Hematopoietic multipotent progenitor cell (in vitro differentiated cells): ENCODE results near the gene NECAP2. TPM values are rescaled to one million over a fixed set of nuclear protein-coding genes. Genes with fewer than 3 reads are reported as not detected.
"Not testable (repeated sequence)": the region's sequence is repeated elsewhere in the genome, so short reads cannot be mapped to it uniquely, and the experiment has no call there.

Experiments
- DNase-seq, 3 donors: peaks; one replicate each; pipeline ENCODE4 v3.0.0-alpha.2; 2011 to 2015; ENCODE audit warnings: low read depth in 2 of 3, low spot score in 2 of 3
- total RNA-seq: library from RNA; depleted of rRNA; stranded (reverse); fragments of >200 nt; gene quantifications from one replicate; pipeline ENCODE4 v1.2.3, GENCODE V29; 2012

The NECAP2 gene
- total RNA-seq, 1 donor, result 69.5 TPM

DNA sequence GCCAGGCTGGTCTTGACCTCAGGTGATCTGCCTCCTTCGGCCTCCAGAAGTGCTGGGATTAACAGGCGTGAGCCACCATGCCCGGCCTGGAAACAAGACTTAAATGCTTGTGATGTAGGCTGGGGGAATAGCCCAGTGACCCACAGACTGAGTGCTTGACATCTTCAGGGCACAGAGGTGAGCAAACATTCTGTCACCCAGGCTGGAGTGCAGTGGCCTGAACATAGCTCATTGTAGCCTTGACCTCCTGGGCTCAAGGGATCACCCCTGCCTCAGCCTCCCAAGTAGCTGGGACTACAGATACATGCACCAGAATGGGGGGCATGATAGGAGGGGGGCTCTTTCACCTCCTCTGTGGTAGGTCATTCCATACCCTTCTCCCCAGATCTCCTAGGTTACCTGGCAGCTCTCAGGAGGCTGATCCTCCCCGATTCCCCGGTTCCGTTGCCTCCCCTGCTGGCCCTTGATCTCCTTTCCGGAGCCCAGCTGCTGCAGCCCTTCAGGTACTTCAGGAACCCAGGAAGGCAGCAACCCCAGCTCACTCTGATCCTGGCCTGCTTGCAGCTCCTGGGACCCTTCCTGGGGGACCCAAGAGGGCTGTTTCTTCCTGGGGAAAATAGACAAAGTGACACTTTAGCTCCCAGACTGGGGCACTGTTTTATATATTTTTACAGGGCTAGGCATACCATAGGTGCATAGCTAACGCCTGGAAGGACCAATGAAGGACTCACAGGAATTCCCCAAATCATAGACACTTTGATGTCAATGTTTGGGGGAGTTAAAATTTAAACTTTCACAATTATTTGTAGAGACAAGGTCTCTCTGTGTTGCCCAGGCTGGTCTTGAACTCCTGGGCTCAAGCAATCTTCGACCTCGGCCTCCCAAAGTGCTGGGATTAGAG, 15.1 kb upstream of the NECAP2 start:
- DNase-seq, result no peak

DNA sequence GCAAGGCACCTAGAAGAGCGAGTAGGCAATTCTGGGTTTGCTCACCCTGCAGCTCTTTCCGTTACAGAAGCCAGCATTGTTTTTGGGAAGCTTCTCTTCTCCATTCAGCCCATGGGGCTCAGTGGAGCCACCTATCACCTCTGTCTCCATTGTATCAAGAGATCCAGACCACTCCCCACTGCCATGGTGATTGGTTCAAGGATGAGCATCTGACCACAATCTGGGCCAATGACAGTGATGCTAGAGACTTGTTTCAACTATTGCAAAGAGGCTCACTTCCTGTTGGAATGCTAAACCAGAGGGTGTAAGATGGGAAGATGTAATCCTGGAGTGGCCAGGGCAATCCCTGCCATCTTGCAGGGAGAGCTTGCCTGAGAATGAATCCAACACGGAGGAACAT, 9.9 kb upstream of the NECAP2 start:
- DNase-seq, result no peak

DNA sequence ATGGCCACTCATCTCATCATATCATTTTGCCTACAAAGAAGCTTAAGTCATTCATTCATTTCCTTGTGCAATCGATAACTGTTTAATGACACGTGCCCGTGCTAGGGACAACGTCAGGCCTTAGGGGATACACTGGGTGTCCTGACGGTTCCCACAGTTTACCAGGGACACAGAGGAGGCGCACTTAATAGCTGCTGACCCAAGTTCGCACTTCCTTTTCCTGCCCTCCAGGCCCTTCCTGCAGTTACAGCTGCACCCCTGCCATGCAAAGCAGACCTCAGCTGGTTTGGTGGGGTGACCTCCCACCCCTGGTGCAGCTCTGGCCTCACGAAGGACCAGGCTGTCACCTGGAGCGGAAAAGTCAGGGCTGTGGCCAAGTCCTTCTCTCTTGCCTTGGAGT, 7.5 kb upstream of the NECAP2 start:
- DNase-seq, result no peak

DNA sequence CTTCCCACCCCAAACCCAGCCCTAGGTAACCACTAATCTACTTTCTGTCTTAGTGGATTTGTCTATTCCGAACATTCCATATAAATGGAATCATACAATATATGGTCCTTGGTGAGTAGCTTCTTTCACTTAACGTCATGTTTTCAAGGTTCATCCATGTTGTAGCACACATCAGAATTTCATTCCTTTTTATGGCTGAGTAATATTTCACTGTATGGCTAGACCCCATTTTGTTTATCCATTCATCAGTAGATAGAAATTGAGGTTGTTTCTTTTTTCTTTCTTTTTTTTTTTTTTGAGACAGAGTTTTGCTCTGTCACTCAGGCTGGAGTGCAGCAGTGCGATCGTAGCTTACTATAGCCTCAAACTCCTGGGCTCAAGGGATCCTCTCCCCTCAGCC, 6.5 kb upstream of the NECAP2 start:
- DNase-seq, result no peak

DNA sequence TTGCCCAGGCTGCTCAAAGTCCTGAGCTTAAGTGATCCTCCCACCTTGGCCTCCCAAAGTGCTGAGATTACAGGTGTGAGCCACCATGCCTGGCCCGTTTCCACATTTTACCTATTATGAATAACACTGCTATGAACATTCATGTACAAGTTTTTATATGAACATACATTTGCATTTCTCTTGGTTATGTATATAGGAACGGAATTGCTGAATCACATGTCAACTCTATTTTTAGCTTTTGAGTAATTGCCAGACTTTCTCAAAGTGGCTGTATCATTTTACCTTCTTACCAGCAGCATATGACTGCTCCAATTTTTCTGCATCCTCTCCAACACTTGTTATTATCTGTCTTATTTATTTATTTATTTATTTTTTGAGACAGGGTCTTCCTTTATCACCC, 6.0 kb upstream of the NECAP2 start:
- DNase-seq, result no peak

DNA sequence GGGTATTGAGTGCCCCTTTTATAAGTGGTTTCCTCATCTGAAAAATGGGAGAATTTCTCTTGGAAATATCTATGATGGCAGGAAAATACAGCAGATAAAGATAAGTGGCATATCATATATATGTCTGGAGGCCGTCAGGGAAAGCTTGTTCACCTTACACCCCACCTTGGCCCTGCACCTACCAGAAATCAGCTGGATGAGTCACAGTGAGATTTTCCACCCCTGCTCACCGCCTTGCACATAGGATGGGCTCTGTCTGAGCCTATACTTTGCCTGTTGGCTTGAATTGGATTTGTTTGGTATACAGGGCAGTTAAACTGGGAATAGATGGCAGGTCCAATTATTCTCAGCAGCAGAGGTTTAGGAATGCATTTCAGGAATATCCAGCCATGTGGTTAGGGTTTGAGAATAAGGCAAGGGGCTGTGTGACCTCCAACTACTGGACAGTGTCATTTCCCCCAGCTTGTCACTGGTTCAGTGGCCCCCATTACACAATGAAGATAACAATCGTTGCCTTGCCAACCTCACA, 3.5 kb upstream of the NECAP2 start, which contains the start of gene SPATA21:
TSS of gene SPATA21 (minus strand) at position 479 of the 529 bp plus-strand sequence. CDS start 6,053 bp downstream, outside the sequence.
- no peak for DNase-seq

DNA sequence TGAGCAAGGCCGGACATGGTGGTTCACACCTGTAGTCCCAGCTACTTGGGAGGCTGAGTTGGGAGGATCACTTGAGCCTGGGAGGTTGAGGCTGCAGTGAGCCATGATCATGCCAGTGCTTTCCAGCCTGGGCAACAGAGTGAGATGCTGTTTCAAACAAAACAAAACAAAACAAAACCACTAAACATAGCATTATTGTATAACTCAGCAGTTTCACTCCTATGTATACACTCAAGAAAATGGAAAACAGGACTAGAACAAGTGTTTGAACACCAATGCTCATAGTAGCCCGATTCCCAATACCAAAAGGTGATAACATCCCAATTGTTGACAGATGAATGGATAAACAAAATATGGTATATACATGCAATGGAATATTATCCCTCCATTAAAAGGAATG, 2.0 kb upstream of the NECAP2 start:
- no peak for DNase-seq

DNA sequence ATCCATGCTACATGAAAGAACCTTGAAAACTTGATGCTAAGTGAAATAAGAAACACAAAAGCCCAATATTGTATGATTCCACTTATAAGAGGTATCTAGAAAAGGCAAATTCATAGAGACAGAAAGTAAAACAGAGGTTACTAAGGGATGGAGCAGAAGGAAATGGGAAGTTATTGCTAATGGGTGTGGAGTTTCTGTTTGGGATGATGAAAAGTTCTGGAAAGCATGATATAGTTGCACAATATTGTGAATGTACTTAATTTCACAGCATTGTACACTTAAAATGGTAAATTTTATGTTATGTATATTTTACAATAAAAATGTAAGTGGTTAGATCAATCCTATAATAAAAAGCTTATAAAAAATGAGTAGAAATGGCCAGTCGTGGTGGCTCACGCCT, 1.6 kb upstream of the NECAP2 start:
- DNase-seq, result no peak

DNA sequence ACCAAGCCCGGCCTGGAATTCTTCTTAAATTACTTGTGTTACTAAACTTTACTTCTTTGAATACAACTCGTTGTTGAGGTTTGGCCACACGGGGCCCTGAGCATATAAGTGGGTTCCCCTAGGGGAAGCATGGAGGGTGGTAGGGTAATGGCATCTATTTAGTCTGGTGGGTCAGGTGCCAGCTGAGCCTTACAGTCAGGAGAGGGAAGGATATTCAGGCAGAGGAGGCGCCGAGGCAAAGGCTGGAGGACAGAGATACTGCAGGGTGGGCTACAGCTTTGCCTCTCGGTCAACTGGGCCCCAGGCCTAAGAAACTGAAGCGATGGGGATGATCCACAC, 424 bp upstream of the NECAP2 start:
- no peak for DNase-seq

DNA sequence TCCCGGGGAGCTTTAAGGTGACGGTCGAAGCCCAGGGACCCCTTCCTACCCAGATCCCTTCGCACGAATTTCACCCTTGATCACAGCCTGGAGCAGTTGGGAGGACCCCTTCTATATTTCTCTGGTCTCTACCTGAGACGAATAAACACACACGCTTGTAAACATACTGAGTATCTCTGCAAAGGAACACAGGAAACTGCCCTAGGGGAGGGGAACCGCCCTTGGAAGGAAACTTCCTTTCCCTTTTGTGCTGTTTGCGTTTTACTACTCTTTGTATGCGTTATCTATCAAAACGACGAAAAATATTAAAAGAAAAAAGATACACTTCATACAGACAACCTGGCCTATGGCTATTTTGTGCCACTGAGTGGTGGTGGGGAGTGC, 750 bp downstream of the NECAP2 start:
- peak in 1 of 3 donors; percentile 44 for DNase-seq

DNA sequence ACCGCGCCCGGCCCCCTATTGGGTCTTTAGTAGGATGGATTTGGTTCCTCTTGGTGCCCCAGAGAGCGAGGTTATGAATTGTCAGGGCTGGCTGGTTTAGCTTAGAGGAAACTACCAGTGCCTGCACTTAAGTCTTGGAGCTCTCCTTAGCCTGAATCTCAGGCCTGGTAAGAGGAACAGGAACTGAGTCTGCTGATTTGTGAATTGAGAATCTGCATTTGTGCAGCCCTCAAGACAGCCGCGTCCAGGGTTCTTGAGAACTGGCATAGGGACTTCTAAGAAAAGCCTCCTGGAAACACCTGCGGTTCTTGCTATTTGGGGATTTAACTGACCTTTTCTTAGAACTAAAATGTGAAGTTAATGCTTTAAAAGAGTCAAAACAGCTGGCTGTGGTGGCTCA, 1.7 kb downstream of the NECAP2 start:
- no peak for DNase-seq

DNA sequence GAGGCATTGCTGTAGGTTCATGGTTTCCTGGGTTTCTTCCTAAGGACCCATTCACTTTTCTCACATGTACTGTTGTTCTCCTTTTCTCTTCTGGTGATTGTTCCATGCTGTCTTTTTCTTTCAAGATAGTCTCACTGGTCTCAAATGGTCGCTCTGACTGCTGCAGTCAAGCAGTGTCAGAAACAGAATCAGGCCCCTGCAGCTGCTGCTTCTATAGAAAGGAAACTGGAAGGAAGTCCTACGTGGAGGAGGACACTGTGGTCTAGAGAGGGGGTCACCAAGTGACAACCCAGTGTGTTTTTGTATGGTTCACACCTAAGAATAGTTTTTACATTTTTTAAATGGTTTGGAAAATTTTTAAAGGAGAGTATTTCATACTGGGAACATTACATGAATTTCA, 2.4 kb downstream of the NECAP2 start:
- DNase-seq, result no peak

DNA sequence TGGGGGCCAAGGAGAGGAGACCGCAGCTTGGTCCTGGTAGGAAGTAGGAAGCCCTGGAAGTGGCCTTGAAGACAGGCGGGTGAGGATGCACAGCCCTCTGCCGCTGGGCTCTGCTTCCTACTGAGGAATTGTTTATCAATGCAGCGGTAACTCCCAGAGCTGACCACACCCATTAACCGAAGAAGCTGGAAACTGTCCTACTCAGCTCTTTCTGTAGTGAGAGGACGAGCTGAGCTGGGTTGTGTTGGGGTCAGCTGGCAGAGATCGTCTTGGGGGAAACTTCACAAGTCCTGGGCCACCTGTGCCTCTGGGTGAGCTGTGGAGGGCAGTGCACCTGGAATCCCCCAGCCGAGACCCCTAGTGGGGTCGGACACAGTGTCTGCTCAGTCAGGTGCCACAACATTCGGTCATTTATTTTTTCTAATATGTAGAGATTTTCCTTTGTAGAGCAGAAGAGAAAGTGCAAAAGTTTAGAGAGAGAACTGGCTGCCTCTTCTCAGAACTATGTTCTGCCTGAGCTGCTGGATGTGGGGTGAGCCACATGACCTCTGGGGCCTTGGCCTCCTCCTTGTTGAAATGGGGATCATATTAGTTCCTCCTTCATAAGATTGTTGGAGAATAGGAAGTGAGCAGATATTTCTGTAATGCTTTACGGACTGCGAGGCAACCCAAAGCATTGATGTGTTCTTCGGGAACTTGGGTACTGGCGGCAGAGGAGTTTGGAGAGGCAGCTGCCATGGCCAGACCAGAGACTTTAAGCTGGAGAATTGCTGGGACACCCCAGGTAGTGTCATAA, 3.6 kb downstream of the NECAP2 start:
- no peak for DNase-seq

DNA sequence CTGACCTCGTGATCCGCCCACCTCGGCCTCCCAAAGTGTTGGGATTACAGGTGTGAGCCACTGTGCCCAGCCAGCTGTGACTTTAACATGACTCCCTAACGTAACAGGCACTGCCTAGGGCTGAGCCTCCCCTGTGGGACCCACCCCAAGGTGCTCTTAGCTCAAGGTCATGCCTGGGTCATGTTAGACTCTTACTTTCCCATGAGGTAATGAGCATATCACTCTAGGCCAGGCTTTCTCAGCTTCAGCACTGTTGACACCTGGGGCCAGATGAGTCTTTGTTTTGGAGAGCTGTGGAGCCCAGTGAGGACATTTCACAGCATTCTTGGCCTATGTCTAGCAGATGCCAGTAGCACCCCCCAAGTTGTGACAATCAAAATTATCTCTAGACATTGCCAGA, 4.5 kb downstream of the NECAP2 start:
- no peak for DNase-seq

DNA sequence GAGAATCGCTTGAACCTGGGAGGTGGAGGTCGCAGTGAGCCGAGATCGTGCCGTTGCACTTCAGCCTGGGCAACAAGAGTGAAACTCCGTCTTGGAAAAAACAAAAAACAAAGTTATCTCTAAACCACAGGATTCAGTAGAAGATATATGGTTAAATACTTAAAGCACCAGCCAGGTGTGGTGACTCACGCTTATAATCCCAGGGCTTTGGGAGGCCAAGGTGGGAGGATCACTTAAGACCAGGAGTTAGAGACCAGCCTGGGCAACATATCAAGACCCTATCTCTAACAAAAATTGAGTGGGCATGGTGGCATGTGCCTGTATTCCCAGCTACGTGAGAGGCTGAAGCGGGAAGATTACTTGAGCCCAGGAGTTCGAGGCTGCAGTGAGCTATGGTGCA, 5.6 kb downstream of the NECAP2 start:
- no peak for DNase-seq

DNA sequence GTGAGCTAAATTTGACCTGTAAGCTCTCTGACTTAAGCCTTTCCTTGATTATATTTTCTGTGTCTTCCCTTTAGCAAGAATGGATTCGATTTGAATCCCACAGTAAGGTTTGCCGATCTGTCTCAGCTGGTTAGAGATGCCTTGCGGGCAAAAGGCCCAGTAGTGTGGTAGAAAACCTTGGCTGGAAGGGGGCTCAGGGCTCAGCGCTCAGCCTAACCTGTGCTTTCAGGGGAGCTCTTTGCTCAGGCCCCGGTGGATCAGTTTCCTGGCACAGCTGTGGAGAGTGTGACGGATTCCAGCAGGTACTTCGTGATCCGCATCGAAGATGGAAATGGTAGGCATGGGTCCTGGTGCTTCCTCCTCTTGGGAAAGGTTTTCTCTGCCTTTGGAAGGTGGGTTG, 7.1 kb downstream of the NECAP2 start:
- DNase-seq, result no peak

DNA sequence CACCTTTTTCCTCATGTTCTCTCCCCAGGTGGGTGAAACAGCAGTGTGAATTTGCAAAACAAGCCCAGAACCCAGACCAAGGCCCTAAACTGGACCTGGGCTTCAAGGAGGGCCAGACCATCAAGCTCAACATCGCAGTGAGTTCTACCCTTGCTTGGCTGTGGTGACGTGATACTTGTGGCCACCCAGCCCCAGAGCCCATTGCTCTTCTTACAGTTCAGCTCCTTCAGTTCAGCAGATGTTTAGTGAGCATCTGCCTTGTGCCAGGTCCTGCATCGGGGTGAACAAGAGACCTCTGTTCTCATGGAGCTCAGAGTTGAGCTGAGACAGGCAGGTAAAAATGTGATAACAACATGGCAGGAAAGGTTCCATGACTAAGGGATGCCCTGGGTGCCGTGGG, 8.5 kb downstream of the NECAP2 start:
- DNase-seq, result no peak

DNA sequence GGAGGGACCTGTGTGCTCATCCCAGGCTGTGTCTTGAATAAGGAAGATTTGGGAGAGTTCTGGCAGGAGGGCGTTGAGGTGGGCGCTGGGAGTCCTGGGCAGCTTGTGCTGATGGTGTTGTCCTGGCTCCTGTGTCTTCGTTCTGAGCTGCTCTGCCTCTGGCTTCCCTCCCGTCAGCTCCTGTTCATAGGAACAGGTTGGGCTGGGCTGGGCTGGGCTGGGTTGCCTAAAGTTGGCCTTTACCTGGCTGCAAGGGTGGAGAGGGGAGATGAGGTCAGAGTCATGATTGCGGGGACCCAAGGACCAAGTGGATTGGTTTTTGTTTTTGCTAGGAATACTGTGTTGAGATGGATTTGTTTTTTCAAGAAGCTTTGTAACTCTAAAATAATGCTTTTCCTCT, 9.1 kb downstream of the NECAP2 start:
- no peak for DNase-seq

DNA sequence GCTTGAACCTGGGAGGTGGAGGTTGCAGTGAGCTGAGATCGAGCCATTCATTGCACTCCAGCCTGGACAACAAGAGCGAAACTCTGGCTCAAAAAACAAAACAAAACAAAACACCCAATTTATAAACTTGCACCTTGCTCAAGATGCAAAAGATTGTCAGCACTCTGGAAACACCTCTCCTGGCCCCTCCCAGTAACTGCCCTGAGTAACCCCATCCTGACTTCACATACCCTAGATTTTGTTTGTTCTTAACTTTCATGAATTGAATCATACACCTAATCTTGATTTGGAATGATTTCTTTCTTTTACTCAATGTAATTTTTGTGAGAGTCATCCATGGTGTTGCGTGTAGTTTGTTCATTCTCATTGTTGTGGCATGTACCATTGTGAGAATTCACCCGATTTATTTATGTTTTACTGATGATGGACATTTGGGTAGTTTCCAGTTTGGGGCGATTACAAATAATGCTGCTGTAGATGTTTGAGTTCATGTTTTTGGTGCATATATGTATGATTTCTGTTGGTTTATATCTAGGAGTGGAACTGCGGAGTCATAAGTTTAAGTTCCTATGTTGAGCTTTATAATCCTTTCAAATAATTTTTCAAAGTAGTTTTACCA, 10.4 kb downstream of the NECAP2 start:
- DNase-seq, result no peak

DNA sequence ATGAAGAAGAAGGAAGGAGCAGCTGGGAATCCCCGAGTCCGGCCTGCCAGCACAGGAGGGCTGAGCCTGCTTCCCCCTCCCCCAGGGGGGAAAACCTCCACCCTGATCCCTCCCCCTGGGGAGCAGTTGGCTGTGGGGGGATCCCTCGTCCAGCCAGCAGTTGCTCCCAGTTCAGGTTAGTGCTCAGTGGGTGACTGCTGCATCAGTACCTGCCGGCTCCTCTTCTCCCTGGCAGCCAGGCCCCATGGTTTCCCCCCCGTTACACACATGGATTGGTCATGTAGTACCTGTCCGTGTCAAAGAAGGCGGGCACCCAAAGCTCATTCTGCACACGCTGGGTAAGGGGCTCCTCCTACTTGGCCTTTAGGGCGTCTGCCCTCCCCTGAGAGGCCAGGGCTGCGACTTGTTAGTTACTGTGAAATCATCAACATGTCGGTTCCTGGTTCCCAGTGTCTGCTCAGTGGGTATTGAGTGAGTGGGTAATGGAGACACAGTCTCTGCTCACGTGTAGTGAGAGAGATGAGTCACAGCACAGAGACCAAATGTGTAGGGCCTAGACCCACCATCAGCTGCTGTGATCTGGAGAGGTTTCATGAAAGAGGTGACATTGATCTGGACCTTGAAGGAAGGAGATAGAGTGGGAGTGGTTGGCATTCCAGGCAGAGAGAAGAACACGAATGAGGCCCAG, 11.5 kb downstream of the NECAP2 start:
- DNase-seq, result no peak

DNA sequence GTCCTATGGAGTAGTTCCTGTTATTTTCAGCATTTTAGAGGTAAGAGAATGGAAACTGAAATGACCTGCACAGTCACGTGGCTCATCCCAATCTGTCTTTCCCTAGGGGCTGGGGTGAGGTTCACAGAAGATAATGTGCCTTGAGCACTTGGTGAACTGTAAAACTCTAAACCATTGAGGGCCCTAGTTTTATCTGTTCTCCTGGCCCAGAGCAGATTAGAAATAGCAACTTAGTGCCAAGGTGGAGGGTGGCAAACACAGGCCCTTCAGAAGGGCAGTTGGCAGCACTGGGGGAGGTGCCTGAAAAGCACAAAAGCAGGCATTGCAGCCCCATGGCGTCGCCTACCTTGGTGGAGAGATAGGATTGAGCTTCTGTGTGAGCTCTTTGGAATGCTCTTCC, 14.4 kb downstream of the NECAP2 start:
- DNase-seq, result not testable (repeated sequence)
